GM03348 (cell line): ENCODE measurements around the gene TBC1D10B.
A peak's percentile ranks its signal among the peaks of the same experiment; 100 is the strongest.

Source experiments
- DNase-seq: peaks from one replicate; pipeline ENCODE4 v3.0.0; 2012; ENCODE audit warnings: low spot score

Gene TBC1D10B, protein sequence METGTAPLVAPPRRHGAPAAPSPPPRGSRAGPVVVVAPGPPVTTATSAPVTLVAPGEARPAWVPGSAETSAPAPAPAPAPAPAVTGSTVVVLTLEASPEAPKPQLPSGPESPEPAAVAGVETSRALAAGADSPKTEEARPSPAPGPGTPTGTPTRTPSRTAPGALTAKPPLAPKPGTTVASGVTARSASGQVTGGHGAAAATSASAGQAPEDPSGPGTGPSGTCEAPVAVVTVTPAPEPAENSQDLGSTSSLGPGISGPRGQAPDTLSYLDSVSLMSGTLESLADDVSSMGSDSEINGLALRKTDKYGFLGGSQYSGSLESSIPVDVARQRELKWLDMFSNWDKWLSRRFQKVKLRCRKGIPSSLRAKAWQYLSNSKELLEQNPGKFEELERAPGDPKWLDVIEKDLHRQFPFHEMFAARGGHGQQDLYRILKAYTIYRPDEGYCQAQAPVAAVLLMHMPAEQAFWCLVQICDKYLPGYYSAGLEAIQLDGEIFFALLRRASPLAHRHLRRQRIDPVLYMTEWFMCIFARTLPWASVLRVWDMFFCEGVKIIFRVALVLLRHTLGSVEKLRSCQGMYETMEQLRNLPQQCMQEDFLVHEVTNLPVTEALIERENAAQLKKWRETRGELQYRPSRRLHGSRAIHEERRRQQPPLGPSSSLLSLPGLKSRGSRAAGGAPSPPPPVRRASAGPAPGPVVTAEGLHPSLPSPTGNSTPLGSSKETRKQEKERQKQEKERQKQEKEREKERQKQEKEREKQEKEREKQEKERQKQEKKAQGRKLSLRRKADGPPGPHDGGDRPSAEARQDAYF

DNA sequence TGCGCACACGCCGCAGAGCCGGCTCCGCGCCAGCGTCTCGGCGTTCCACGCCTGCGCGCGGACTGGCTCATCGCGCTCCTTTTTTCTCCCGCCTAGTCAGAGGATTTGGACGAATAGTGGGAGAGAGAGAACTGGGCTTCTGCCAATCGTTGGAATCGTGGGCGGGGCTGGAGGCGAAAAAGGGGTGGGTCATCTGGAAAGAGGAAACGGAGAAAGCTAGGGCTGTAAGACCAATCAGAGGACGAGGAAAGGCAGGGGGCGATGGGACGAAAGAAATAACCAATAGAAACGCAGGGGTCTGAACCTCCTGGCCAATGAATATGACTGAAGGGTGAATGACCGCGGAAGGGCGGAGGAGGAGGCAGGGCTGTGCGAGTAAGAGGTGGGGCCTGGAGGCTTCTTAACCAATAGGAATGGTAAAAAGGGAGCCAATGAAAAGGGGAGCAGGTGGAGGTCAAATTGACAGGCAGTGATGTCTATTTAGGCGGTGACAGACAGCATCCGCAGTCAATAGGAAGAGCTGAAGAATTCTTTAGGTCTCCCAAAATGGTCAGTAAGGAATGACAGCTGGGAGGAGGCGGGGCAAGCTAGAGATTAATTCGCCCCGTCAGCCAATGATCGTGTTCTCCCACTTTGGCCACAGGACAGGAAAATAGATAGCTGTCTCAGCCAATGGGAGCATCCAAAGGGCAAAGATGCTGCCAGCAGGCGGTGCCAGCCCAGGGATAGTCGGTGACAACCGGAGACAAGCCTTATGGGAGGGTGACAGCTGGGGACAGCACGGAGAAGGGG is at the start of gene TBC1D10B:
TBC1D10B (minus strand) TSS at position 39 of the 792 bp plus-strand sequence. CDS start 311 bp downstream, outside the sequence.
- peak; percentile 98 for DNase-seq

DNA sequence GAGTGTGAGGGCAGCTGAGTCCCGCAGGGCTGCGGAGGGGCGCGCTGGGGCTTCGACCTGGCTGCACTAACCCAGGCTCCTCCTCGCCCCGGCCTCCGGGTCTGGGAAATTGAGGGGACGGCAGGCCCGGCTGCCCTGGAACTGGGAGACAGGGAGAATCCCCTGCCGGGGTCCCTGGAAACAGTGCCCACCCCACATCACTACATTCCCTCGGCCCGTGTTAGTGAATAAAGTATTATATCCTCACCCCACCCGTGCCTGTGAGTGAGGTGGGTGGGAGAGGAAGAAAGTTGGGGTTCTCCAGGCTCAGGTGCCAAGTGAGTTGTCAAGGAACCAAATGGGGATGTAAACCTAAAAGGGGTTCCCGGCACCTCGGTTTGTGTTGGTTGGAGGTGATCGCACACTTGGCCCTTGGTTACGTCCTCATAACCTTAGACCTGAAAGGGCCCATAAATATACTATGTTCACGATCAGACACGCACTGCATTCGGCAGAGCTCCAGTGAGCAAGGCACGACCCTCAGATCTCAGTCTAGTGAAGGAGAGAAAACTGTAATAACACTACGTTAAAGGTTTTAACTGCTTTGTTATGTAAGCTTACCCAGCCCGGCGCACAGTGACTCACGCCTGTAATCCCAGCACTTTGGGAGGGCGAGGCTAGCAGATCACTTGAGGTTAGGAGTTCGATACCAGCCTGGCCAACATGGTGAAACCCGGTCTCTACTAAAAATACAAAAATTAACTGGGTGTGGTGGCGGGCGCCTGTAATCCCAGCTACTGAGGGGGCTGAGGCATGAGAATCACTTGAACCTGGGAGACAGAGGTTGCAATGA is 48.3 kb upstream of the TBC1D10B start:
- no peak for DNase-seq

DNA sequence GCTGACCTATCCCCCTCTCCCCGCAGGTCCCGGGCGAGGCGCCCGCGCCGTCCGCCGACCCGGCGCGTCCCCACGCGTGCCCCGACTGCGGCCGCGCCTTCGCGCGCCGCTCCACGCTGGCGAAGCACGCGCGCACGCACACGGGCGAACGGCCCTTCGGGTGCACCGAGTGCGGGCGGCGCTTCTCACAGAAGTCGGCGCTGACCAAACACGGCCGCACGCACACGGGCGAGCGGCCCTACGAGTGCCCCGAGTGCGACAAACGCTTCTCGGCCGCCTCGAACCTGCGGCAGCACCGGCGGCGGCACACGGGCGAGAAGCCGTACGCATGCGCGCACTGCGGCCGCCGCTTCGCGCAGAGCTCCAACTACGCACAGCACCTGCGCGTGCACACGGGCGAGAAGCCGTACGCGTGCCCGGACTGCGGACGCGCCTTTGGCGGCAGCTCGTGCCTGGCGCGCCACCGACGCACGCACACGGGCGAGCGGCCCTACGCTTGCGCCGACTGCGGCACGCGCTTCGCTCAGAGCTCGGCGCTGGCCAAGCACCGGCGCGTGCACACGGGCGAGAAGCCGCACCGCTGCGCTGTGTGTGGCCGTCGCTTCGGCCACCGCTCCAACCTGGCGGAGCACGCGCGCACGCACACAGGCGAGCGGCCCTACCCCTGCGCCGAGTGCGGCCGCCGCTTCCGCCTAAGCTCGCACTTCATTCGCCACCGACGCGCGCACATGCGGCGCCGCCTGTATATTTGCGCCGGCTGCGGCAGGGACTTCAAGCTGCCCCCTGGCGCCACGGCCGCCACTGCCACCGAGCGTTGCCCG is 47.4 kb upstream of the TBC1D10B start:
- DNase-seq: peak; percentile 88

DNA sequence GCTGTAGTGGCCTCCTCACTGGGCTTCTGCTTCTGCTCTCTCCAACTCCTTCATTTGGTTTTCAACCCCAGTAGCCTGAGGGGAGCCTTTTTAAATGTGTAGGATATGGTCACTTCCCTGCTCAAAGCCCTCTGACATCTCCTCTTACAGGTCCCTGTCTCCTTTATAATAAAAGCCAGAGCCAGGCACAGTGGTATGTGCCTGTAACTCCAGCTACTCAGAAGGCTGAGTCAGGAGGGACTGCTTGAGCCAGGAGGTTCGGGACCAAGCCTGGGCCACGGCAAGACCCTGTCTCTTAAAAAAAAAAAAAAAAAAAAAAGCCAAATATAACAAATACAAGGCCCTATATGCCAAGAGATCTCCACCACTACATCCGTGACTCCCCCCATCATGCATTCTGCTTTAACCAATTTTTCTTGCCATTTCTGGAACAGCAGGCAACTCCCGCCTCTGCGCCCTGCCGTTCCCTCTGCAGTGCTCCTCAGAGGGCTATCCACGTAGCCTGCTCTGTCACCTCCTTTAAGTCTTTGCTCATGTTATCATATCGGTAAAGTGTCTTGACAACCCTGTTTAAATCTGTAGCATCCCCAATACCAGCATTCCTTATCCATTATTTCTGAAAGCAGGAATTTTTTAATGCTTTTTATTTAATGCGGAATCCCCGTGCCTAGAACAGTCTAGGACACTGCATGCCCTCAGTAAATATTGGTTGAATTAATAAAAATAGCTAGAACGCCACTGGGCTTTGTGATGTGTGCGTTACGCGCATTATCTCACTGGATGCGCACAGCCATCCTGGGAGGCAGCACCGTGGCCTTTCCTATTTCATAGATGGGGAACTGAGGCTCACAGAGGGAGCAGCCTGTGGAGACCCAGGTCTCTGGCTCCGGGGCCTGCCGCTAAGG is 46.6 kb upstream of the TBC1D10B start:
- no peak for DNase-seq

DNA sequence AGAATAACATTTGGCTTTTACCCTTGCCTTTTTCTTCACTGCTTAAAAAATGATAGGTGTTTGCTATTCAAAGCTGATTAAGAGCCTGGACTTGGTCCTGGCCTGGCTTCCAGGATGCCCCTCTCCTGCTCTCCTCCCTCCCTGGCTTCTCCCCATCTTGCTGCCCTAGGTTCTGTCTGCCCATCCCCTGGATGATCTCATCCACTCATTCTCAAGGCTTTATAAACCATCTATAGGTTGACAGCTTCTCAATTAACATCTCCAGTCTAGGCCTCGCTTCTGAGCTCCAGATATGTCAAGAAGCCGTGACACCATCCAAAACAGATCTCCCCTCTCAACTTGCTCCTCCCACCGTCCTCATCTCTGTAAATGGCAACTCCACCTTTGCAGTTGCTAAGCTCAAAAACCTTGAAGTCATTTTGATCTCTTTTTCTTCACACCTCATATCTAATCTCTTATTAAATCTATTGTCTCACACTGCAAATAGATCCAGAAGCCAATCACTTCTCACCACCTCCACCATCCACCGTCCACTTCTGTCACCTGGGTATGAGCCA is 45.8 kb upstream of the TBC1D10B start:
- no peak for DNase-seq

DNA sequence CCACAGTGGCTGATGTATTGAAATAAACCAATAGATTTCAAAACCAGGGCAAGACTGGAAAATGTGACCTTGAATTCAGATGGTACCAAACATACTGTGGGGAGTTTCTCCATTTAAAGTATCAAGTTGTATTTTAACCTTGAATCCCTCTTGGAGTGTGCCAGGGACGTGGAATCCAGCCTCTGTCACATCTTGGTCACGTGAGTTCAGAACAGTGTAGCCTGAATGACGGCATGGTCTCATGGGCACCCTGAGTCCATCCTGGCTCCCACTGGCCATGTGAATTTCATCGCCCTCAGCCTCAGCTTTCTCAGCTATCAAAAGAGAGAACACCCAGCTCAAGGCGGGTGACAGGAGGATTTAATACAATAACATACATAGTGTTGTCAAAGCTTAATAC is 43.9 kb upstream of the TBC1D10B start:
- DNase-seq: no peak

DNA sequence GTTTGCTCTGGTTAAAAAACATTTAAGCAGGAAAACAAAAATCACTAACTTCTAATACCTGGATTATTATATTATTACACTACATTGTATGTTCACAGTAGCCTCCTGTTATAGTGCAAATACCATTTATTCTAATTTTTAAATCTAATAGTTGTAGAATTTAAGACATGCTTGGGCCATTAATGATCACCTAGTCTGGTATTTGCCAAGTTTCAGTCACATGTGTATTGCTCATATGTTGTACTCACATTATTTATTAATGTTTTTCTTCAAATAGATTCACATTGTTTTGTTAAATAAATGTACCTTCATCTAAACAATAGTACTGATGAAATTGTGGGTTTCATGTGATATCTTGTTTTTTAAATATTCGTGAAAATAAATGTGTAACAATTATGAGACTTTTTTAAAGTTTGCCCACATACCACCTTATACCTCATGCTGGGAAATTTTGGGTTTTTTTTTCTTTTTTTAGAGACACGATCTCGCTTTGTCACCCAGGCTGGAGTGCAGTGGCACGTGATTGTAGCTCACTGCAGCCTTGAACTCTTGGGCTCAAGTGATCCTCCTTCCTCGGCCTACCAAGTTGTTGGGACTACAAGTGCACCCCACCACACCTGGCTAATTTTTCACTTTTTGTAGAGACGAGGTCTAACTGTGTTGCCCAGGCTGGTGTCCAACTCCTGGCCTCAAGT is 43.0 kb upstream of the TBC1D10B start:
- DNase-seq: no peak

DNA sequence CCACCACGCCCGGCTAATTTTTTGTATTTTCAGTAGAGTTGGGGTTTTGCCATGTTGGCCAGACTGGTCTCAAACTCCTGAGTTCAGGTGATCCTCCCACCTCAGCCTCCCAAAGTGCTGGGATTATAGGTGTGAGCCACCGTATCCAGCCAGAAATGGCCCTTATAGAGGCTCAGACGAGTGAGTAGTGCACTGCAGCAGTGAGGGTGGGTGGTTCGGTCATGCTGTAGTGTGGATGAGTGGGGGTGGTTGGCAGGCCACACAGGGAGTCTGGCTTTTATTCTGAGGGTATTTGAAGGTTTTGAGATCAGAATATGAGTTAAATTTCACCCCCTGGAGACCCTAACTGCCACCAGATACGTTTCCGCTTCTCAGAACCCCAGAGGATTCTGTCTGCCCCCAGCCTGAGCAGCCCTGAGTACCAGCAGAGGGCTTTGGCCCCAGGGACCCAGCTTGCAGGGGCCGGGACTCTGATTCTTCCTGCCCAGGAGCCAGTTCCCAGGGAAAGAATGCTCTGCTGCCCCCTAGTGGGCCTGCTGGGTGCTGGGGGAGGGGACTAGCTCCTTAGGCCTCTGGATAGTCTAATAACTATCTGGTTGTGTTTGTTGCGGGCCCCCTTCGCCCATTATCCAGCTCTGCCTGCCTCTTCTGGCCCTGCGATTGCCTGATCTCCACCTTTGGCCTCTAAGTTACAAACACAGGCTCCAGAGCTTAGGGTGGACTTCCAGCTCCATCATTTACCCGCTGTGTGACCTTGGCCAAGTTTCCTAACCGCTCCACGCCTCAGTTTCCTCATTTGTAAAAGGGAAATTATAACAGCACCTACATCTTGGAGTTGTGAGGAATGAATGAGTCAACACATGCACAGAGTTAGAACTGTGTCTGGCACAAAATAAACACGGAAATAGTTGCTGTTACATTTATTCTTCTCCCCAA is 39.1 kb upstream of the TBC1D10B start:
- peak; percentile 93 for DNase-seq

DNA sequence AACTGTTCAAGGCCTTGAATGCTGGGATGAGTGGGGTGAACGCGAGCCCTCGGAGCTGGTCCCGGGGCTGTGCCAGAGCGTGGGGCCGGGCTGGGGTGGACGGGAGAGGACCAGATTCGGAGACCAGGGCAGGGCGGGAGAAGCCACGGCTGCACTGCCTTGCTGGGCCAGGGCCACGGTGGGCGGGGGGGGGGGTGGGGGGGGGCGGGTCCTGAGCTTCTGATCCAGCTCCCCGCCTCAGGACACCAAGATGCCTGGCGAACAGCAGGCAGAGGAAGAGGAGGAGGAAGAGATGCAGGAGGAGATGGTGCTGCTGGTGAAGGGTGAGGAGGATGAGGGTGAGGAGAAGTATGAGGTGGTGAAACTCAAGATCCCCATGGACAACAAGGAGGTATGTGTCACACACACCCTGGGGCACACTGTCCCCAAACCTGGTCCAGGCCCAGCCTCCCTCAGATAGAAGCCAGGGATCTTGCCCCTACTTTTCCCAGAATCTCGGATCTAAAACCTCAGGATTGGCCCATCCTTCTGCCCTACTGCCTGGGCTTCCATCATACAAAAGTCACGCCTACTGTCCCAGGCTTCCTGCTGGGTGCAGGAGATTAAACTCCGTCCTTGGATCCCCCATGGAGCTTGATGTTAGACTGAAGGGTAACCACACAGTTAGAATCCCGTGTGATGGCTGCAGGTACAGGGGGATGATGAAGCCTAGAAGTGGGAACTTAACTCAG is 37.7 kb upstream of the TBC1D10B start:
- DNase-seq: peak; percentile 82

DNA sequence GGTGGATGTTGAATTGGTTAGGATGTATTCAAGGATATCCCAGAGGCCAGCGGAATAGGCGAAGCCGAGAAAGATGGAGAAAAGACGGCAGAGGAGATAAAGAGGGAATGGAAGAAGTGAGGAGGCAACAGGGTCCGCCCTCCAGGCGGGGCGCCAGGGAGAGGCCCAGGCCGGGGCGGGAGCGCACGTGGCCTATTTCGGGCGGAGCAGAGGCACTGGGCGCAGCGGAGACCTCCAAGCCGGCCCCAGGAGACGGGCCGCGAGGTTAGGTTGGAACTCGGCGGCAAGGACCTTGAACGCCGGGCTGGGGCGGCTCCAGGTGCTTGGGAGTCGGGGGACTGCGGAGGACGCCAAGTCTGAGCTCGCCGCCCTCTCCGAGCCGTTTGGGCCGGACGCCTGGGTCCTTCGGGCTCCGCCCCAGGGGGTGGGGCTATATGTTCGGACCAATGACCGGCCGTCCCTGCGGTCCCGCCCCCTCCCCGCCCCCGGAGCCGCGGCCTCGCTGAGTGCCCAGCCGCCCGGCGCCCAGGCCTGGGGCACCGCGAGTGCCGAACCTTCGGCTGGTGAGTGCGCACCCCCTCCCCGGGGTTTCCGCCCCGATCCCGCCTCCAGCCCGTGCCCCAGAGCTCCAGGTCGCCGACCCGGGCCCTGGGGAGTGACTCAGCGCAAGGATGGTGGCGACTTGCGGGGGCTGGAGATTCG is 37.0 kb upstream of the TBC1D10B start, which contains the start of gene ZNF771:
ZNF771 (plus strand) TSS at position 505 of the 702 bp plus-strand sequence. CDS start 448 bp downstream, outside the sequence.
- DNase-seq: peak; percentile 97

DNA sequence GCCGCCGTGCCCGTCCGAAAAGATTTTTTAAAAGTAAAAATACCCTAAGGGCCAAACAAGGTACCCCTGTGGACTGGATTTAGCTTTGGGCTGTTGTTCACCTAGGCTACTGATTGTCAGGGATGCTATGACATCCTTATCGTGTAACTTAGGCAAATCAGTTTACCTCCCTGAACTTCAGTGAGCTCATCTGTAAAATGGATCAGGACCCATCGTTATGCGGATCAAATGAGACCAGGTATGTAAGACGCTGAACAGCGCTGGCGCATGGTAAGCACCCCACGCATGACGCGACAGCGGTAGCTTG is 36.5 kb upstream of the TBC1D10B start:
- no peak for DNase-seq

DNA sequence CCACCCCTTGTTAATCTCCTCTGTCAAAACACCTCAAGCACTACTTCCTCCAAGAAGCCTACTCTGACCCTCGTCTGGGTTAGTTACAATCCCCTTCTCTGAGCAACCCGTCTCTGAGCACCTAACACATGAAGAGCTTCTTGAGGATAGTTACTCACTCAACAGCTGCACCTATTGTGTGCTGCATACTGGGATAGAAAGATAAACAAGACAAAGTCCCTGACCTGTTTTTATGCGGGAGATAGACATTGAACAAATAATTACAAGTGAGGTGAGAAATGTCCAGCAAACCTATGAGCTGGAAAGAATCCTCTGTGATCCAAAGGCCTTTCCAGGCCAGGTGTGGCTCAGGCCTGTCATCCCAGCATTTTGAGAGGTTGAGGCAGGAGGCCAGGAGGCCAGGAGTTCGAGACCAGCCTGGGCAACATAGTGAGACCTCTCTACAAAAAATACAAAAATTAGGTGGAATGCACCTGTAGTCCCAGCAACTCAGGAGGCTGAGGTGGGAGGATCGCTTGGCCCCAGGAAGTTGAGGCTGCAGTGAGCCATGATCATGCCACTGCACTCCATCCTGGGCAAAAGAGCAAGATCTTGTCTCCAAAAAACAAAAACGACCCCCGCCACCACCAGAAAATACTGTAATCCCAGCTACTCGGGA is 31.6 kb upstream of the TBC1D10B start:
- no peak for DNase-seq

DNA sequence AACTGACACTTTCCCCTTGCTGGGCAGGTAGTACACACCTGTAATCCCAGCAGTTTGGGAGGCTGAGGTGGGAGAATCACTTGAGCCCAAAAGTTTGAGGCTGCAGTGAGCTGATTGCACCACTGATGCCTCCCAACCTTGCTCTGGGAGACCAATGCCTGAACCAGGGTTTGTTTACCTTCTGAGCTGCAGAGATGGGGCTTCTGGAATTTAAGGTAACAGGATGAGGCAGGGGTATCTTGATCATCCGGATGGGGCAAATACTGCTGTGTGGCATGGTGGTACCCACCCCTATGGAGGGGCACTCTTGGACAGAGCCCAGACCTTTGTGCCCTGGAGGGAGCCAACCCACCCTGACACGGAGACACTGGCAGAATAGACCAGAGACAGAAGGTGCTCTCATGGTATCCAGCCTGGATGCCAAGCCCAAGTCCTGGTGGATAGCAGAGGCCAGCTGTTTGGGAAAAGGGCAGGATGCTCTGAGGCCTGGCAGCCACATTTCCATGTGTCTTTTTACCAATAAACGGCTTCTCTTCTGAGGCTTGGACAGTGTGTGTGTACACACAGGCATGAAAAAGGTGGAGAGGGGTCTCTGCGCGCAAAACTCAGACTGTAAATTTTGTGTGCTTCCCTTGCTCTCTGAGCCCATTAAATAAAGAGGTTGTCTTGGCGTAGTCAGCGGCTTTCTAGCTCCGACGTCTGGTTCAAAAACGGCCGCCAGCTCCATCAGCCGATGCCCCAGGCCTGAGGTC is 29.3 kb upstream of the TBC1D10B start:
- DNase-seq: peak; percentile 8

DNA sequence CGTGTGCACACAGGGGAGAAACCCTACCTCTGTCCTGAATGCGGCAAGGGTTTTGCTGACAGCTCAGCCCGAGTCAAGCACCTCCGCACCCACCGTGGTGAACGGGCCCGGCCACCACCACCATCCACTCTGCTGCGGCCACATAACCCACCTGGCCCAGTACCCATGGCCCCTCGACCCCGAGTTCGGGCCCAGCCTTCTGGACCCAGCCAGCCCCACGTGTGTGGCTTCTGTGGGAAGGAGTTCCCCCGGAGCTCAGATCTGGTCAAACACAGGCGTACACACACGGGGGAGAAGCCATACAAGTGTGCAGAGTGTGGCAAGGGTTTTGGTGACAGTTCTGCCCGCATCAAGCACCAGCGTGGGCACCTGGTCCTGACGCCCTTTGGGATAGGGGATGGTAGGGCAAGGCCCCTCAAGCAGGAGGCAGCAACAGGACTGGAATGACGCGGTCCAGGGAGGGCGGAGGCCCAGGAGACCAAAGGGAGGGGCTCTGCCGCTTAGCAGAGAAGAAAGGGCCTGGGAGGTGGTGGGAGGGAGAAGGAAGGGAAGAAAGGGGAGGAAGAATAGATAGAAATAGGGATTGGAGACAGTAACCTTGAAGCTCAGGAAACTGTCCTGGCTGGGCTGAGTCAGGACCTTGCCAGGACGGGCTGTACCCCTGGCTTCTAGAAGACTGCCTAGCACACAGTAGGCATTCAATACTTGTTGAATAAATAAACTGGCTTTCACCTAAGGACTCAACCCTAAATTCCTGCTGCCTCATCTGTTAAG is 28.6 kb upstream of the TBC1D10B start:
- DNase-seq: no peak
